Stimulated activated CD4-positive, alpha-beta T cell treated with anti-CD3 and anti-CD28 coated beads, Interleukin-4, amount 100 ng/mL, for 48 hours (primary cell): ENCODE results near the gene PIH1D1.
"Not testable (repeated sequence)": the region's sequence is repeated elsewhere in the genome, so short reads cannot be mapped to it uniquely, and the experiment has no call there.

Experiments used
- DNase-seq, 2 donors: peaks; one replicate each; pipeline ENCODE4 v3.0.0-alpha.2; 2020; ENCODE audit warnings: low read depth in 2 of 2

The PIH1D1 gene

DNA sequence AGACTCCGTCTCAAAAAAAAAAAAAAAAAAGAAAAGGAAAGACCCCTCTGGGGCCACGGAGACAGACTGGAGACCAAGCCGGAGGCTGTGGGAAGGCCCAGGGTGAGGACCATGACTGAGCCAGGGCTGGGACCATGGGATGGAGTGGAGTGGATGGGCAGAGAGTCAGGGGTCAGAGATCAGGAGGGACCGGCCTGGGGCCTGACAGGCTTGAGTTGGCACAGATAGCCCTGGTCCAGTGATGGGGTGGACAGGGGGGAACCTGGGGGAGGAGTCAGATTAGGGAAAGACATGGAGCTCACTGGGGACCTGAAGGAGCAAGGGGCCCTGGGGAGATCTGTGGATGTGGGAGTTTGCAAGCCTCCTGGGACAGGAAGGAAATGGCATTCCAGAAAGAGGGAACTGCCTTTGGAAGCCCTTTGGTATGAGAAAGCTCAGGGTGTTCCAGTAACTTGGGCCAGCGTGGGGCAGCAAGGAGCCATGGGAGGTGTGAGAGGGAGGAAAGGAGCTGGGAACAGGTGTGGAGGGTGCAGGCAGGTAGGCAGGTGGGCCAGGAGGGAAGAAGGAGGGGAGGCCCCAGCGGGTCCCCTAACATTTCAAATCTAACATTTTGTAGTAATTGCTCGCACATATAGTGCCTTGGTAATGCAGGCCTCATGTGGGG lies 29.5 kb upstream of the PIH1D1 start:
- DNase-seq = no peak

- no peak for DNase-seq
Observed at GRCh38 chr19:49479975-49480628, 28.5 kb upstream of the PIH1D1 start.

- peak; percentile 76 to 79 for DNase-seq
Observed at GRCh38 chr19:49475995-49476880, 24.6 kb upstream of the PIH1D1 start.

GRCh38 chr19:49475191-49475917 lies 23.7 kb upstream of the PIH1D1 start:
- DNase-seq = no peak

GRCh38 chr19:49474542-49474924 lies 22.9 kb upstream of the PIH1D1 start:
- no peak for DNase-seq

GRCh38 chr19:49473868-49474541 lies 22.4 kb upstream of the PIH1D1 start, which contains the start of gene FLT3LG:
Gene FLT3LG (plus strand): TSS chr19:49474215. CDS start chr19:49474640, 425 bp downstream.
- peak; percentile 85 for DNase-seq

- not testable (repeated sequence) for DNase-seq
Observed at GRCh38 chr19:49473501-49473867, 21.9 kb upstream of the PIH1D1 start.

- DNase-seq = no peak
Observed at GRCh38 chr19:49472936-49473335, 21.3 kb upstream of the PIH1D1 start.

GRCh38 chr19:49470615-49470978 lies 19.0 kb upstream of the PIH1D1 start:
- DNase-seq = no peak

GRCh38 chr19:49469828-49470614 lies 18.4 kb upstream of the PIH1D1 start:
- DNase-seq = peak; percentile 55 to 77

DNA sequence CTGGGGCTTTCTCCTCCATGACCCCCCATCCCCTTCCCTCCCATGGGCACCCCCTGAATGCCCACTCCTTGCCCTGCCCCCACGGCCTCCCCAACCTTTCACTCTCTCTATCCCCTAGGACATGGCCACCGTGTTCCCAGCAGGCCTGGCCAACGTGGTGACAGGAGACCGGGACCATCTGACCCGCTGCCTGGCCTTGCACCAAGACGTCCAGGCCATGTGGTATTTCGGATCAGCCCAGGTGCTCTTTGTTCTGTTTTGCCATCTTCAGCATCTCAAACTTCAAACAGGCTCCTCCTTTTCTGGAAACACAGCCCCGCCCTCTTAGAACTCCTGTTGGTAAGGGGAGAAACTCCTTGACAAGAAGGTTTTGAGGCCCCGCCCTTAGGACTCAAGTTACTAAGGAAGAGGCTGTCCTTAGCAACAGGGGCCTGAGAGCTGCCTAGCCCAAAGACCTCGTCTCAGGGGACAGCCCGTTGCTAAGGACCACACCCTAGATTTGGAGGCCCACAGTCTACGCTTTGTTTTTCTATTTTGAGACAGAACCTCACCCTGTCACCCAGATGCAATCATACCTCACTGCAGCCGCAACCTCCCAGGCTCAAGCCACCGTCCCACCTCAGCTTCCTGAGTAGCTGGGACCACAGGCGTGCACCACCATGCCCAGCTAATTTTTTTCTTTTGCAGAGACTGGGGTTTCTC lies 17.3 kb upstream of the PIH1D1 start:
- peak; percentile 51 to 76 for DNase-seq

DNA sequence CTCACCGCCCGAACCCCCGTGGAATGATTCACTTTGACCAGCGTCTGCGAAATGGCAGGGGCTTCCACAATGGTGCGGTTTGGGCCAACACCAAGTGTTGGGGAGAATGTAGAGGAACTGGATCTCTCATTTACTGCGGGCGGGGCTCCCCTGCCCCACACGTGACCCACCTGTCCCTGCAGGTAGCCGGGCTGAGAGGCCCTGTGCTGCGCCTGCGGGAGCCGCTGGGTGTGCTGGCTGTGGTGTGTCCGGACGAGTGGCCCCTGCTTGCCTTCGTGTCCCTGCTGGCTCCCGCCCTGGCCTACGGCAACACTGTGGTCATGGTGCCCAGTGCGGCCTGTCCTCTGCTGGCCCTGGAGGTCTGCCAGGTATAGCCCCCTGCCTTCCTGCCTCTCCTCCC lies 16.6 kb upstream of the PIH1D1 start:
- no peak for DNase-seq

GRCh38 chr19:49465371-49465770 lies 13.8 kb upstream of the PIH1D1 start:
- no peak for DNase-seq

- no peak for DNase-seq
Observed at GRCh38 chr19:49463960-49464740, 12.5 kb upstream of the PIH1D1 start.

- no peak for DNase-seq
Observed at GRCh38 chr19:49462492-49462891, 10.9 kb upstream of the PIH1D1 start.

- no peak for DNase-seq
Observed at GRCh38 chr19:49461656-49462055, 10.0 kb upstream of the PIH1D1 start.

GRCh38 chr19:49461130-49461529 lies 9.5 kb upstream of the PIH1D1 start:
- DNase-seq = not testable (repeated sequence)

- DNase-seq = no peak
Observed at GRCh38 chr19:49459388-49459787, 7.8 kb upstream of the PIH1D1 start.

DNA sequence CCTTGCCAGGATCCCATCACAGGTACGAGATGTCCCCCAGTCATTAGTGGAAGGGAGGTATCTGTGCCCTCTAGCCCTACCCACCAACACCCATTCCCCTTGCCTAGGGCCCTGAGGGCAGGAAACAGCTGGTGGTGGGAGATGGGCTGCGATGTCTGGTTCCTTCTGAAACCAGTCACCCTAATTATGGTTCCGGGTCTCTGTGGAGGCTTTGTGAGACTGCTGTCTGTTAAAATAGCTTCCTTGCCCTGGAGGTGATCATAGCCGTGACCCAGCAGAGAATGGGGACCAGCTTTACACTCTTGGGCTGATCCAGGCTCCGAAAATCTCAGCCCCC lies 6.9 kb upstream of the PIH1D1 start:
- DNase-seq = no peak
